Measurements from ENCODE around the gene KDM3A. TPM values are rescaled to one million over a fixed set of nuclear protein-coding genes. Genes with fewer than 3 reads are reported as not detected.

Gene KDM3A
- total RNA-seq, 1 donor from 2014 or later, result 68.1 TPM

GRCh38 chr2:86525421-86526340 lies 84.5 kb downstream of the KDM3A start:
- no peaks in the 10 kb centered on the region for H3K9me3 Mint-ChIP-seq
- peaks cover 10% of the 10 kb centered on the region for H3K36me3 Mint-ChIP-seq
- no peaks in the 10 kb centered on the region for H3K4me1 Mint-ChIP-seq (ENCODE audit: unreplicated experiment)
- H3K27me3 Mint-ChIP-seq, result no peaks in the 10 kb centered on the region
- no peak overlapping the region for H3K27ac Mint-ChIP-seq
- TF ChIP-seq CTCF (conservative IDR thresholded peaks at IDR 0.05), result no peak
- H3K4me3 Mint-ChIP-seq, result no peak overlapping the region
- no peak for DNase-seq (ENCODE audit: extremely low spot score, unreplicated experiment)

GRCh38 chr2:86533589-86533988 lies 92.4 kb downstream of the KDM3A start:
- Mint-ChIP-seq H3K9me3 (peaks cover 16% of the 10 kb centered on the region), H3K27ac (no peak overlapping the region), H3K4me1 (ENCODE audit: unreplicated experiment) (no peaks in the 10 kb centered on the region), H3K4me3 (no peak overlapping the region), H3K27me3 (no peaks in the 10 kb centered on the region), H3K36me3 (peaks cover 26% of the 10 kb centered on the region)
- TF ChIP-seq CTCF (conservative IDR thresholded peaks at IDR 0.05), result no peak
- no peak for DNase-seq (ENCODE audit: extremely low spot score, unreplicated experiment)

GRCh38 chr2:86541334-86541733 lies 100.2 kb downstream of the KDM3A start:
- DNase-seq (ENCODE audit: extremely low spot score, unreplicated experiment), result no peak
- H3K27me3 Mint-ChIP-seq, result no peaks in the 10 kb centered on the region
- no peak overlapping the region for H3K27ac Mint-ChIP-seq
- H3K4me1 Mint-ChIP-seq (ENCODE audit: unreplicated experiment), result no peaks in the 10 kb centered on the region
- TF ChIP-seq CTCF (conservative IDR thresholded peaks at IDR 0.05), result no peak
- peaks cover 42% of the 10 kb centered on the region for H3K36me3 Mint-ChIP-seq
- H3K9me3 Mint-ChIP-seq, result peaks cover 9% of the 10 kb centered on the region
- H3K4me3 Mint-ChIP-seq, result no peak overlapping the region

Other genes starting within 250 kb of the KDM3A start
- 83.6 and 108 TPM in 2 replicates for gene IMMT, start 245.9 kb upstream of the KDM3A start, total RNA-seq (ENCODE audit: low replicate concordance)
- 40.2 and 43.5 TPM in 2 replicates for gene MRPL35, start 241.9 kb upstream of the KDM3A start, total RNA-seq (ENCODE audit: low replicate concordance)
- gene REEP1, start 103.7 kb upstream of the KDM3A start, total RNA-seq (ENCODE audit: low replicate concordance), result 6.4 and 14.1 TPM in 2 replicates
- 76.4 and 114 TPM in 2 replicates for gene CHMP3, start 122.1 kb downstream of the KDM3A start, total RNA-seq (ENCODE audit: low replicate concordance)
- 21.2 and 26.1 TPM in 2 replicates for gene RNF103, start 182.5 kb downstream of the KDM3A start, total RNA-seq (ENCODE audit: low replicate concordance)

All from type B pancreatic cell (in vitro differentiated cells).